ENCODE data around the gene EXOG.

The EXOG gene

GRCh38 chr3:38555926-38556325 is 59.8 kb downstream of the EXOG start:
- H3K4me3 ChIP-seq (ENCODE audit: low read depth, low read length): no peak overlapping the region
- DNase-seq (ENCODE audit: low read depth): no peak
- no peak for TF ChIP-seq MYC (IDR thresholded peaks at IDR 0.05; ENCODE audit: low read depth, low read length)
- no peak for TF ChIP-seq CTCF (IDR thresholded peaks at IDR 0.05; ENCODE audit: low read depth, low read length)
- no peak for TF ChIP-seq POLR2A (IDR thresholded peaks at IDR 0.05; ENCODE audit: extremely low read depth, insufficient read length)
- TF ChIP-seq MAX (IDR thresholded peaks at IDR 0.05; ENCODE audit: low read depth, low read length): no peak

GRCh38 chr3:38556640-38557358 is 60.7 kb downstream of the EXOG start:
- H3K4me3 ChIP-seq (ENCODE audit: low read depth, low read length): no peak overlapping the region
- no peak for DNase-seq (ENCODE audit: low read depth)
- TF ChIP-seq MAX (IDR thresholded peaks at IDR 0.05; ENCODE audit: low read depth, low read length) (no peak), POLR2A (IDR thresholded peaks at IDR 0.05; ENCODE audit: extremely low read depth, insufficient read length) (no peak), MYC (IDR thresholded peaks at IDR 0.05; ENCODE audit: low read depth, low read length) (no peak), CTCF (IDR thresholded peaks at IDR 0.05; ENCODE audit: low read depth, low read length) (no peak)

- no peak overlapping the region for H3K4me3 ChIP-seq (ENCODE audit: low read depth, low read length)
- TF ChIP-seq MAX (IDR thresholded peaks at IDR 0.05; ENCODE audit: low read depth, low read length) (no peak), POLR2A (IDR thresholded peaks at IDR 0.05; ENCODE audit: extremely low read depth, insufficient read length) (no peak), MYC (IDR thresholded peaks at IDR 0.05; ENCODE audit: low read depth, low read length) (no peak), CTCF (IDR thresholded peaks at IDR 0.05; ENCODE audit: low read depth, low read length) (no peak)
- no peak for DNase-seq (ENCODE audit: low read depth)
These were observed 62.7 kb downstream of the EXOG start for GRCh38 chr3:38558864-38559263.

- no peak overlapping the region for H3K4me3 ChIP-seq (ENCODE audit: low read depth, low read length)
- no peak for TF ChIP-seq MYC (IDR thresholded peaks at IDR 0.05; ENCODE audit: low read depth, low read length)
- no peak for DNase-seq (ENCODE audit: low read depth)
These were observed 64.1 kb downstream of the EXOG start for GRCh38 chr3:38560284-38560683.

- no peak overlapping the region for H3K4me3 ChIP-seq (ENCODE audit: low read depth, low read length)
- TF ChIP-seq MAX (IDR thresholded peaks at IDR 0.05; ENCODE audit: low read depth, low read length) (no peak), MYC (IDR thresholded peaks at IDR 0.05; ENCODE audit: low read depth, low read length) (no peak), POLR2A (IDR thresholded peaks at IDR 0.05; ENCODE audit: extremely low read depth, insufficient read length) (no peak), CTCF (IDR thresholded peaks at IDR 0.05; ENCODE audit: low read depth, low read length) (no peak)
These were observed 65.0 kb downstream of the EXOG start for GRCh38 chr3:38560996-38561717.

GRCh38 chr3:38561746-38562466 is 65.8 kb downstream of the EXOG start:
- DNase-seq (ENCODE audit: low read depth): no peak
- TF ChIP-seq MAX (IDR thresholded peaks at IDR 0.05; ENCODE audit: low read depth, low read length) (0 out of 2 replicates have a peak, but pooled peaks have one; percentile 10), MYC (IDR thresholded peaks at IDR 0.05; ENCODE audit: low read depth, low read length) (no peak)
- H3K4me3 ChIP-seq (ENCODE audit: low read depth, low read length): no peak overlapping the region

More at GRCh38 chr3:38560996-38561717, 65.0 kb downstream of the EXOG start:
- DNase-seq (ENCODE audit: low read depth): no peak
